BLaER1 treated with 17β-estradiol and CSF1 and Interleukin-3, amounts not matched to agents 10 nM and 100 nM (cell line): Measurements from ENCODE around the gene ERCC8.

Source experiments
- H3K27ac ChIP-seq, 11 experiments: shearing (Covaris generic); formaldehyde crosslinking; 2 replicates each; pipeline ENCODE4 v1.8.1; 2022
- H3K27me3 ChIP-seq, 11 experiments: shearing (Covaris generic); formaldehyde crosslinking; 2 replicates each; pipeline ENCODE4 v1.8.1; 2022
- H3K36me3 ChIP-seq, 11 experiments: shearing (Covaris generic); formaldehyde crosslinking; 2 replicates each; pipeline ENCODE4 v1.8.1; 2022
- H3K4me1 ChIP-seq, 10 experiments: shearing (Covaris generic); formaldehyde crosslinking; 2 replicates each; pipeline ENCODE4 v1.8.1; 2022
- H3K4me2 ChIP-seq, 11 experiments: shearing (Covaris generic); formaldehyde crosslinking; 2 replicates each; pipeline ENCODE4 v1.8.1; 2022
- H3K4me3 ChIP-seq, 10 experiments: shearing (Covaris generic); formaldehyde crosslinking; 2 replicates each; pipeline ENCODE4 v1.8.1; 2022
- H3K9ac ChIP-seq, 11 experiments: shearing (Covaris generic); formaldehyde crosslinking; 2 replicates each; pipeline ENCODE4 v1.8.1; 2022
- H3K9me3 ChIP-seq, 11 experiments: shearing (Covaris generic); formaldehyde crosslinking; replicated peaks in 1 of 11; 2 replicates each; pipeline ENCODE4 v1.8.1; 2022
- H4K20me1 ChIP-seq, 11 experiments: shearing (Covaris generic); formaldehyde crosslinking; 2 replicates each; pipeline ENCODE4 v1.8.1; 2022
- Cebpa-rat ChIP-seq, 11 experiments: shearing (Covaris generic); IDR thresholded peaks; 2 replicates each; pipeline ENCODE4 v1.8.1; 2022

ERCC8 gene

DNA sequence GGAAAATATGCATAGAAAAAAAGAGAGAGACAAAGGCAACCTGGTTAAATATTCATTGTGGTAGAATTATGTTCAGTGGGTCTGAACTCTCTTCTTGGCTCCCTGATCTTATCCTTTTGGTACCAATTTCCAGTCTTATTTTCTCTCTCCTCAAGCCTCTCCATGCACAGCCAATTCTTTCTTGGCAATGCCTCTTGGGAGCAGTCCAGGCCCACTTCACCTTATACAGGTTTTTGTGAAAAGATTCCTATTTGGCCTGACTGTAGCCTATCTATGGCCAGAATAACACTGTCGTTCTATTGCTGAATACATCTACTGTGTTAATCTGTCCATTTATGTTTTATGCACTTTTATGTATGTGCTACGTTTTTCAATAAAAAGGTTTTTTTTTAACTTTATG is 103.5 kb downstream of the ERCC8 start:
- H3K4me2 ChIP-seq = no peak overlapping the region
- H3K36me3 ChIP-seq = no peaks in the 10 kb centered on the region
- no peaks in the 10 kb centered on the region for H3K9me3 ChIP-seq
- peaks cover 0 to 13% (median 10%) of the 10 kb centered on the region in 10 experiments; a peak in 11 of 20 replicates for H3K4me1 ChIP-seq
- H3K27me3 ChIP-seq = peaks cover 33 to 46% (median 40%) of the 10 kb centered on the region in 11 experiments
- no peak for TF ChIP-seq Cebpa-rat (IDR thresholded peaks at IDR 0.05)
- H4K20me1 ChIP-seq = peaks cover 0 to 21% (median 4%) of the 10 kb centered on the region in 11 experiments; a peak in 8 of 22 replicates
- H3K4me3 ChIP-seq = no peak overlapping the region
- no peak overlapping the region for H3K27ac ChIP-seq
- H3K9ac ChIP-seq = no peak overlapping the region

DNA sequence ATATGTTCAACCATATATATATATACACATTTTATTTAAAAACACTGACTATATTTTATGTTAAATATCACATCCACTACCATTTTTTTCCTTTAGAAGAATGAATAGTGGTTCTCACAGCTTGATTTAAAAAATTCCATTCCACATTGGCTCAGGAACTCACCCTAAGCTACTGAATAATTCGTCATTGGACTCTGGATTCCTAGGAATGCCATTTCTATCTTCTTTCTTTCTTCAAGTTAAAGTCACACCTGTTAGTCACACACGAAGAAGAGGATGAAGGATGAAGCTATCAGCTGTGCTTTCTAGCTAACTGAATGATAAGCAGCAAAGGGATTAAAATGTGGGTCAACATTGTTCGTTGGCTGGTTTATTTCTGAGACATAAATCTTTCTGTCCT is 108.7 kb downstream of the ERCC8 start:
- Histone ChIP-seq H3K27ac (no peak overlapping the region), H4K20me1 (peaks cover 0 to 9% (median 0%) of the 10 kb centered on the region in 11 experiments; a peak in 1 of 22 replicates), H3K4me2 (no peak overlapping the region), H3K36me3 (no peaks in the 10 kb centered on the region), H3K9ac (no peak overlapping the region), H3K9me3 (no peaks in the 10 kb centered on the region), H3K4me1 (no peaks in the 10 kb centered on the region), H3K27me3 (peaks cover 0 to under 1% (median 0%) of the 10 kb centered on the region in 11 experiments; a peak in 1 of 22 replicates), H3K4me3 (no peak overlapping the region)
- no peak for TF ChIP-seq Cebpa-rat (IDR thresholded peaks at IDR 0.05)

DNA sequence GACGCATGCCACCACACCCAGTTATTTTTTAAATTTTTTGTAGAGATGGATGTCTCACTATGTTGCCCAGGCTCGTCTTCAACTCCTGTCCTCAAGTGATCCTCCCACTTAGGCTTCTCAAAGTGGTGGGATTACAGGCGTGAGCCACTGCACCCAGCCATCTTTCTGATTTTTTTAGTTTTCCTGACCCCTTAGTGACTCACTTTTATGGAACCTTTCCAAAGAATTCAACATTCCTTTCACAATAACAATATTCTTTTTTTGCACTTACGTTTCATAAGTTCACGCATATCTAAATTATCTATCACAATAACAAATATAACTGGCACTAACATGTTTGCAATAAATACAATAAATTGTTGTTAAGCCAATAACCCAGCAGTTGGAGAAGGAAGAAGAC is 109.3 kb downstream of the ERCC8 start:
- Histone ChIP-seq H3K36me3 (no peaks in the 10 kb centered on the region), H3K4me3 (no peak overlapping the region), H4K20me1 (peaks cover 0 to 9% (median 0%) of the 10 kb centered on the region in 11 experiments; a peak in 1 of 22 replicates), H3K9me3 (no peaks in the 10 kb centered on the region), H3K27ac (no peak overlapping the region), H3K27me3 (no peaks in the 10 kb centered on the region), H3K9ac (no peak overlapping the region), H3K4me1 (no peaks in the 10 kb centered on the region), H3K4me2 (no peak overlapping the region)
- TF ChIP-seq Cebpa-rat (IDR thresholded peaks at IDR 0.05) = no peak

DNA sequence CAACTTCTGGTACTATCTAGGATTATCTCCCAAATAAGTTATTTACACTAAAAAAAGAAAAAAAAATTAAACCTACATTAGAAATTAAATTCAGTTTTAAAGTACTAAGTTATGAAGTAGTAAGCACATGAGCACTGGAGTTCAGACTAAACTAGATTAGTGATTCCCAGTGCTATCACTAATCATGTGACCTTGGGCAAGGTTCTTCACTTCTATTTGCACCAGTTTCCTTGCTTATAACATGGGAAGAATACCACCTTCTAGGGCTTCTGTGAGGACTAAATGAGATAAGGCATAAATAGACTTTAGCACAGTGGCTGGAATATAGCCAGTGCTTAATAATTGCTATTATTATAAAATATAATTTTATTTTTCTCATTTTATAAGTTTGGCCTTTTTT is 111.3 kb downstream of the ERCC8 start:
- H3K9ac ChIP-seq = no peak overlapping the region
- no peaks in the 10 kb centered on the region for H3K36me3 ChIP-seq
- no peaks in the 10 kb centered on the region for H3K4me1 ChIP-seq
- no peak for TF ChIP-seq Cebpa-rat (IDR thresholded peaks at IDR 0.05)
- no peak overlapping the region for H3K4me2 ChIP-seq
- no peaks in the 10 kb centered on the region for H3K27me3 ChIP-seq
- H3K4me3 ChIP-seq = no peak overlapping the region
- H3K9me3 ChIP-seq = no peaks in the 10 kb centered on the region
- no peaks in the 10 kb centered on the region for H4K20me1 ChIP-seq
- H3K27ac ChIP-seq = no peak overlapping the region

DNA sequence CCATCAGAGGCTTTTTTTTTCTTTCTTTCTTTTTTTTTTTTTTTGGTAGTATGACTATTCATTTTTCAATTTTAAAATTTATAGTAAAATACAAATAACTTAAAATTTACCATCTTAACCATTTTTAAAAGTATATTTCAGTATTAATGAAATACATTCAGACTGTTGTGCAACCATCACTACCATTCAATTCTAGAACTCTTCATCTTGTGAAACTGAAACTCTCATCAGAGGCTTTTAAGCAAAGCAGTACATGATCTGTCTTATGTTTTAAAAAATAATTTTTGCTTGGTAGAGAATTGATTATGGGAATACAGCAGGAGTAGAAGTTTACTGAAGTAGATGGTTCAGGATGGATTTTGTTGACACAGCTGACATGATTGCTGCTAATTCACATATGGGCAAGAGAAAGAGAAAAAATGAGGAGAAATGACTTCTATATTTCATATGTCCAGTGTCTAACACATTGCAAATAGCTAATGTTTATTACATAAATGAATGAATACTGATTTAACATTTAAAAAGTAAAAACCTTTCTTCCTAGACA is 114.2 kb downstream of the ERCC8 start:
- no peaks in the 10 kb centered on the region for H3K36me3 ChIP-seq
- no peak overlapping the region for H3K4me2 ChIP-seq
- no peaks in the 10 kb centered on the region for H4K20me1 ChIP-seq
- no peak overlapping the region for H3K9ac ChIP-seq
- no peaks in the 10 kb centered on the region for H3K9me3 ChIP-seq
- peaks cover 0 to 11% (median 0%) of the 10 kb centered on the region in 10 experiments; a peak in 3 of 20 replicates for H3K4me1 ChIP-seq
- TF ChIP-seq Cebpa-rat (IDR thresholded peaks at IDR 0.05) = no peak
- no peaks in the 10 kb centered on the region for H3K27me3 ChIP-seq
- no peak overlapping the region for H3K27ac ChIP-seq
- H3K4me3 ChIP-seq = no peak overlapping the region

DNA sequence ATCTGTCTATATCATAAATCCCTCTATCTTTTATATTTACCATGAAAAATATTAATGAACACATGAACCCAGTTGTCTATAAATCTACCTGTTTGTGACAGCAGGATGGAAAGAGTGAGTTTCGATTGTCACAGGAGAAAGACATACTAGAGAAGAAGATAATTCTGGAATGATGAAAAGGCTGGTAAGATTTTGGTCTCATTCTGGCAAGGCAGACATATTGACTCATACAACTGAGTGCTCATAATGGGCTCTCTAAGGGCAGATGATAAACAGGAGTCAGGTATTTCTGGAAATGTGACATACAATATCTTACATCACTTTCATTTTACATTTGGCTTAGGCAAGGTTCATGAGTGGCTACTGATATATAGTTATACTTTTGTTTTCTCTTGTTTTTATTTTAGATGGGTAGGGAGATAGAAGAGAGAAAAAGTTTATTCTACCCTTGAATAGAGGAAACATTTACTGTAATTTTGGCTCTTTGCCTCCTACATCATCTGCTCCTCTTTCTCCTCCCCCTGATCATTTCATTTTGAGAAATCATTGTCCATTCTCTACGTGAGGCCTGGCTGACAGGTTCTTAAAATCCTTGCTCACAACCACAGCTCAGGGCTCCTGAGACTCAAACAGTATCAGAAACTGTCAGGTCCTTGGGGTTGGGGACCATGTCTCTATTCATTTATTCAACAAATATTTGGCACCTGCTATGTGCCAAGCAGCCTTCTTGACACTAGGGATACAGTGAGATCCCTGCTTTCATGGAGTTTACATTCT is 115.2 kb downstream of the ERCC8 start:
- no peak overlapping the region for H3K9ac ChIP-seq
- peaks cover 0 to 11% (median 0%) of the 10 kb centered on the region in 10 experiments; a peak in 3 of 20 replicates for H3K4me1 ChIP-seq
- H3K36me3 ChIP-seq = no peaks in the 10 kb centered on the region
- H3K4me2 ChIP-seq = no peak overlapping the region
- H3K27me3 ChIP-seq = no peaks in the 10 kb centered on the region
- no peak overlapping the region for H3K4me3 ChIP-seq
- H3K9me3 ChIP-seq = no peaks in the 10 kb centered on the region
- H4K20me1 ChIP-seq = no peaks in the 10 kb centered on the region
- no peak for TF ChIP-seq Cebpa-rat (IDR thresholded peaks at IDR 0.05)
- H3K27ac ChIP-seq = no peak overlapping the region

DNA sequence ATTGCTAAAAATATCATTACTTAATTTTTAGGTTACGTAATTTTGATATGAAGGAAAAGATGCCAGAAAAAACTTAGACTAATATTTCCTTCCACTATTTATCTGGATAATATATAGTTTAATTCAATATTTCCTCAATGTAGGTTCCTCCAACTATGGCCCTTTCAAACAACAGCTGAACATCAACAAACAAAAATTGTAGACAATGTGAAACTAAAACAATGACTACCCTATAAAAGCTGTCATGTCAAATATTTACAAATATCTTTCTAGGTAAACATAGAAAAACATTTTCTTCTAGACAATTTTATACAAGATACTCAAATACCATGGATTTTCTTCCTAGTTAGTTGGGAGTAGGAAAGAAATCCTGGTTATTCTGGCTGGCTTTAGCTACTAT is 117.7 kb downstream of the ERCC8 start:
- H3K4me1 ChIP-seq = peaks cover 0 to 11% (median 0%) of the 10 kb centered on the region in 10 experiments; a peak in 3 of 20 replicates
- H3K36me3 ChIP-seq = no peaks in the 10 kb centered on the region
- H3K4me3 ChIP-seq = no peak overlapping the region
- no peak overlapping the region for H3K9ac ChIP-seq
- H4K20me1 ChIP-seq = no peaks in the 10 kb centered on the region
- no peak for TF ChIP-seq Cebpa-rat (IDR thresholded peaks at IDR 0.05)
- no peaks in the 10 kb centered on the region for H3K27me3 ChIP-seq
- H3K27ac ChIP-seq = no peak overlapping the region
- H3K9me3 ChIP-seq = no peaks in the 10 kb centered on the region
- H3K4me2 ChIP-seq = no peak overlapping the region; a peak in 1 of 22 replicates

DNA sequence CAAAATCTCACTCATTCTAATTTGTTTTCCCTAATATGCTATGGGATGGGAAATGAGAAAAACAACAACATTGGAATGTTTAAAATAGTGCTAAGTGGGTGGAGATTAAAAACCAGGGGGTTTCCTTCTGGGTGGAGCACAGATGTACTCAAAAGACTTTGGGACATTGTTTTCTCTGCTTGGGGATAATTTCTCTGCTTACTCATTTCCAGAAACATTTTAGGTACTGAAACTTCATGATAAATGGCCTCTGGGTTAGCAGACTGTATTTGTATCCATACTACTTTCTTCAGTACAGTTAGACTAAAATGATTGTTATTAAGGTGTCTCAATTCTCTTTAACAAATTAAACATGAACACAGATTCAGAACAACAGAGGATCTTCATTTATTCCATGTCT is 118.2 kb downstream of the ERCC8 start:
- Histone ChIP-seq H3K4me2 (peak overlapping the region in 2 of 11 experiments; percentile 17 to 23; a peak in 1 of 22 replicates), H3K4me1 (peaks cover 0 to 11% (median 0%) of the 10 kb centered on the region in 10 experiments; a peak in 4 of 20 replicates), H3K27ac (no peak overlapping the region), H3K27me3 (no peaks in the 10 kb centered on the region), H3K4me3 (no peak overlapping the region), H3K9ac (no peak overlapping the region), H3K36me3 (no peaks in the 10 kb centered on the region), H3K9me3 (no peaks in the 10 kb centered on the region), H4K20me1 (no peaks in the 10 kb centered on the region)
- TF ChIP-seq Cebpa-rat (IDR thresholded peaks at IDR 0.05) = no peak
